Superior temporal gyrus (tissue), 1 donor: ENCODE results near the gene CLNK.

Experiments used
- DNase-seq: peaks from one replicate; pipeline ENCODE4 v3.0.0-alpha.2; 2016; ENCODE audit errors: extremely low spot score

The CLNK gene

DNA sequence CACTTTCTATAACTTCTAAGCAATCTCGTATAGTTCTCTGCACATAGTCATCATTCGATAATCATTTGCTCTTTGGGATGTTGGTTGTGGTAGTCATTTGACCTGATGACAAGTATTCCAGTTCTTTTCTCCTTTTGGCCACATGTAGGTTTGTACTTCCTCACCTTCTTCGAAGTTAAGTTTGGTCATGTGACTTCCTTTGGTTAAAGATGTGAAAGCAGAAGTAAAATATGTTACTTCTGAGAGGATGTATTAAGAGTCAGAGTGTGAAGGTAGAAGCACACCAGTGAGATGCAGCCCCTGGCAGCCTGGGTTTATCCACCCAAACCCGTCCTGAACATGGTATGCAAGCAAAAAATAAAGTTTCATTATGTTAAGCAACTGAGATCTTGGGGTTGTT, 178.5 kb downstream of the CLNK start:
- DNase-seq, result no peak

DNA sequence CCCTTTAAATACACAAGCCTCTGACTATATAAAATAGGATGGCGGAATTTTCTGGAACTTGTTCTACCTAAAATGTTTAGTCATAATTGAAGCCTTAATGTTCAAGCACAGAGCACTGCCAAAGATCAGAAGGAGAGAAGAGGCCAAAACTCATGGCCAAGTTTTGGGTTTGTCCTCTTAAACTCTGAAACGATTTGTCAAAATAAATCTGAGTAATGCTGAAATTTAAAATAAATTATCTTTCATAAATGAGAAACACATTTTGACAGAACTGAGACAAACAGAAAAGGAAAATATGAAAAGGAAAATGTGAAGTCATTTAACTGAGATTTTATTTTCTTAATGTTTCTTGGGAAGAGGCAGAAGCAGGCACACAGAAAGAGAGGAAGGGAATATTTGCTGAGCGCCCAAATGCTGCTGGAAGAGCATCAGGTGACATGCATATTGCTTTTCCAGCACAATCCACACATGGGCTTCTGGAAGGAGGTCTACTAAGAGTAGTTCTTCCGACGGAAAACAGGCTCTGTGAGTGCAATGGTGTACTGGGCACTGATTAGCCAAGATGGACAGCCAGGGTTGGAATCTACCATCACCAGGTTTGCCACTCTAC, 179.9 kb downstream of the CLNK start:
- DNase-seq, result no peak

DNA sequence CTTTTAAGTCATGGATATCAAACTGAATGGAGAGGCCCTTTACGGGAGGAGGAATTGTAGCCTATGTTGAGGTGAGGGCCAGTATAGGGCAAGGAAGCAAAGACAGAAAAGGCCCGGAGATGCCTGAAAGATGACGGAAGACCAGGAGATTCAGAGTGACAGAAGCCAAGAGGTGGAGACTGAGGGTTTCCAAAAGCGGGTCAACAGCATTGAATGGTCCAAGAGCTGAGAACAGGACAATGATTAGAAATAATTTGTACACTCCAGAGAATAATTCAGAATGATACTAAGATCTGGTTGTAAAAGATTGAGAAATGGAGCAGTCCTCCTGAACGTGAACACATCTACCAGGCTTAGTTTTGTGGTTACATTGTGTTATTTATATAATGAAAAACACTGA, 181.9 kb downstream of the CLNK start:
- DNase-seq, result no peak

DNA sequence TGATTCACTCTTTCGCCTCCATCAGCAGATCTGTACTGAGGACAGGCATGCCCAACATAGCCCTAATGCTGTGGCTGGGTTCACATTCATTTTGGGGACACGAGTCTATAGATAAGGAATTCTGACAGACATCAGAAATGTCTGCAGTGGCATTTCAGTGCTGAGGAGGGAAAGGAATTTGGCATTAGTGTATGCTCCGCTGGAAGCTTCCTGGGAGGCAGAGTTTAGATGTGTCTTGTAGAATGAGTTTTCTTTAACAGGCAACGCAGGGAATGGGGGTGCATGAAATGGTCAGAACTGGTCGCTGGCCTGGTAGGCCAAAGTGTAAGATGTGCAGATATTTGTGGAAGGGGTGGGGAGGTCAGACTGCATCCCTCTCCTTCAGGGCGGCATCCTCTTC, 183.8 kb downstream of the CLNK start:
- no peak for DNase-seq

DNA sequence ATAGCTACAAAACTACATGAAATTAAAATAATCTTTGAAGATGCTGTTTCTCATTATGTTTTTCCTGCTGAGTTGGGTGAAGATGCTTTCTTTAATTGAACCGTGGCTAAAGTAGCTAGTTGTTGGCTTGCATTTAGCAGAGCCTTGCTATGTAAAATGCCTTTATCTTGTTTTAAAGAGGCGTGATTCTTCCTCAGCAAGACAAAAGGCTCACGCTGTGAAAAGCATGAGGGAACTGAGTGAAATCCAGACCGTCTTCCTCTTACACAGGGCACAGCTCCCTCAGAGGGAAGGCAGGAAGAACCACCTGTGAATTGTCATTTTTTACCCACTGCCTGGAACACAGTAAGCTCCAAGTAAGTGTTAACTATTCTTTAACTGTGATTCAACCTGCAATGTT, 188.4 kb downstream of the CLNK start:
- no peak for DNase-seq

DNA sequence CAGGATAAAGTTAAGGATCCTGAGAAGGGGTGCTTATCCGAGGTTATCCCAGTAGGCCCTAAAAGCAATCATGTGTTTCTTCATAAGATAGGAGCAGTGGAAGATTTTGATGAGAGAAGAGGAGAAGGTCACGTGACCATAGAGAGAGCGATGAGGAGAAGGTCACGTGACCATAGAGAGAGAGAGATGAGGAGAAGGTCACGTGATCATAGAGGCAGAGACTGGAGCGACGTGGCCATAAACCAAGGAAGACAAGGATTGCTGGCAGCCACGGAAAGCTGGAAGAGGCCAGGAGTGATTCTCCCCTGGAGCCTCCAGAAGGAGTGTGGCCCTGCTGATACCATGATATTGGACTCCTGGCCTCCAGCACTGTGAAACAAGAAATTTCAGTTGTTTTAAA, 188.9 kb downstream of the CLNK start:
- DNase-seq, result no peak

DNA sequence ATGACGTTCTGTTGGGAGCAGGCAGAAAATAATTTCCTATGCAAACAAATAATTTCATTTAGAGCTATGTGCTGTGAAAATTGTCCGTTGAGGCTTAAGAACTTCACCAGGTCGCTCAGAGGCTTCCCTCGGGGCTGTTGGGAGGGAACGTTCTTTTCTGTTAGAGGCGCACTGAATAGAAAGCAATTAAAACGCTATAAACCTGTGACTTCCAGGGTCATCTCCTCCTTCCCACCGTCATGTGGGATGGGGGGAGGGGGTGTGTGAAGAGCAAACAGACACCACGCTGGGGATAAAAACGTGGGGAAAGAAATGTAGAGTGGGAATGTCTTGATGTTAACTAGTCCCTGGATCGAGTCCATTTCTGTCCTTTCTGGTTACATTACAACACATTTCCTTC, 192.1 kb downstream of the CLNK start:
- no peak for DNase-seq

DNA sequence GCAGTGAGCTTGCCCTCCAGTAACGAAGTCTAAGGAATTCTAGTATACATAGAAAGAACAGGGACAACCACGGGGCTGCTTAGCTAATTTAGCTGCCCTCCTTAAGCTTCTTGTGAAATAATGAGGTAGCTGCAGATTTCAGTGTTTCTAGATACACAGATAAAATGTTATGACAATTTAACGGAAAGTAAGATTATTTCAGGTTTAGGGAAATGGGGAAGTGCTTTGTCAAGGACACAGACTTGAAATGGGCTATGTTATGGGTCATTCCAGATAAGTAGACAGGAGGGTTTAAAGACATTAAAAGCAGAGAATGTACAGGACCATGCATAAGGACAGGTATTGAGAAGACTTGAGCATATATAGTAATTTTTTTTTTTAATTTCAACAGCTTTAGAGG, 193.2 kb downstream of the CLNK start:
- no peak for DNase-seq

DNA sequence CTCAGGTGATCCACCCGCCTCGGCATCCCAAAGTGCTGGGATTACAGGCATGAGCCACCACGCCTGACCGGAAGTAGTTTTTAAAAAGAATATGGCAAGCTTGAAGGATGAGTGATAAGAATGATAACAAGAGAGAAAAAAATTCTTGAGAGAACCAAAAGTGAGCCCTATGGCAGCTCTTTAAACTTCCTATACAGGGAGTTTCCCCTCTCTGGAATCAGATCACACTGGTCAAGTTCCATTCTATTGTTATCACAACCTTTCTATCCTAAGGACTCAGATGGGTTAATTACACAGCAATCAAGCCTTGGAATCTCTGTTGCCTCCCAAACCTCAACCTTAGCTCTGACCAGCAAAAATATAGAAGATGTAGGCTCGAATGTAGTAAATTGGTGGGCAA, 193.6 kb downstream of the CLNK start:
- DNase-seq, result no peak

DNA sequence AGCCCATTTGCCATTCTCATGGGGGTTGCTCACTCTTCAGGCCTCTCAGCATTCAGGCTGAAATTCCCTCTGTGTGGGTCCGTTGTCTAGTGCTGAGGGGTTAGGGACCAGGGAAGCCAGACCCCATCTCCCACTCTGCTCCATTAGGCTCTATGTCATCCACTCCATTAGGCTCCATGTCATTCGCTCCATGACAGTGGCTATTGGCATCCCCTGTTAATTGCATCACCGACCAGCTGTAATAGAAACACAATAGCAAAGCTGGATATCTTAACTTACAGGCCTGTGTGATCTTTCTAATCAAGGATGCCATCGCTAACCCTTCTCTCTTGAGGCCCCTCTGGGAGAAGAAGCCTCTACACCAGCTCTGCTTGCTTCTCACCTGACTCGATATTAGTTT, 201.7 kb downstream of the CLNK start:
- no peak for DNase-seq

DNA sequence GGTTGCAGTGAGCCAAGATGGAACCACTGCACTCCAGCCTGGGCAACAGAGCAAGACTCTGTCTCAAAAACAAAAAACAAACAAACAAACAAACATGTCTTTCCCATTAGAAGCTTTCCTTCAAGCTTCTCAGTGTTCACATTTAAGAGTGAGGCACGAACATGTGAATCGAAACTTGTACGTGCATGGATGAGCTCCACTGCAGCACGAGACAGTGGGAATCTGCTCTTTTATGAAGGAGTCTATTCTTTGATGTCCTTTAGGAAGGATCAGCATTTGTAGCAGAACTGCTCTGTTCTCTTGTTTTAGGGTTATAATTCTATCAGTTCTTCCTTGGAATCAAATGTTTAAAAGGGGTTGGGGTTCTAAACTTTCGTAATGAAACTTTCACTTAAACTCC, 204.0 kb downstream of the CLNK start:
- no peak for DNase-seq

DNA sequence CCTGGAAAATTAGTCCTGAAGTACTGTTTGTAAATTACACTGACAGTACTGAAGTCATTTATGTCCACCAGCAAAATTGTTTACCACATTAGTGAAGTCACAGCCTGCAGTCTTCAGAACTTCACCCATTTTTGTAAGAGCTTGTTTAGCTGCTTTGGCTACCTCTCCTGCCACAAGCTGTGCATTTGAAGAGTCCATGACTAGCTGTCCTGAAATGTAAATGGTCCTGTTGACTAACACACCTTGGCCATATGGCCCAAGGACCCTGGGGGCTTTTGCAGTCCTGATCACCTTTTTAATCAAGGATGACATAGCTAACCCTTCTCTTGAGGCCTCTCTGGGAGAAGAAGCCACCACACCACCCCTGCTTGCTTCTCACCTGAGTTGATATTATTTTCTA, 205.9 kb downstream of the CLNK start:
- no peak for DNase-seq

DNA sequence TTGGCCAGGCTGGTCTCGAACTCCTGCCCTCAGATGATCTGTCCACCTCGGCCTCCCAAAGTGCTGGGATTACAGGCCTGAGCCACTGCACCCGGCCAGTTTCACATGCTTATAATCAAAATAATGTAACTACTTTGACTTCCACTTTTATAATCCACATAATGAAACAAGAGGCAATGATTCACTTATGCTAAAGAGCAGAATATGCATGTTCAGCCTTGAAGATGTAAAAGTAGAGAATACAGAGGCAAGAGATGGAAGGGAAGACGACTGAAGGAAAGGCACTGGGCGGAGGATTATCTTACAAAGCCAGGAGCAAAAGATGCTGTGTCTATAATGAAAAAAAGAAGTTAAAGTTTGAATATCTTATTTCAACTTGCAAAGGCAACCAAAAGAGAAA, 214.1 kb downstream of the CLNK start:
- DNase-seq, result no peak

DNA sequence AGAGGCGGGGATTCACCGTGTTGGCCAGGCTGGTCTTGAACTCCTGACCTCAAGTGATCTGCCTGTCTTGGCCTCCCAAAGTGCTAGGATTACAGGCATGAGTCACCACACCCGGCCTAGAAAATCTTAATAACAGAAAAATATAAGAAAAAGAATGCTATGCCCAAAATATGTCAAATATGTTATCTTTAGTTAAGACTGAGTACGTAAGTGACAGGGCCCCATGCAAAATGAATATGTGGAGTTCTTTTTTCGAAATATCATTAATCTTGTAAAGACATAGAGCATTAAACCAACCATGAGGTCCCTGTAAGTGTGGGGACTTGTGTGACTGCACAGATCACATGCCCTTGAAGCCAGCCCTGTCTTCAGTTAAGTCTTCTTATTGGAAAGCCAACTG, 218.4 kb downstream of the CLNK start:
- DNase-seq, result no peak

DNA sequence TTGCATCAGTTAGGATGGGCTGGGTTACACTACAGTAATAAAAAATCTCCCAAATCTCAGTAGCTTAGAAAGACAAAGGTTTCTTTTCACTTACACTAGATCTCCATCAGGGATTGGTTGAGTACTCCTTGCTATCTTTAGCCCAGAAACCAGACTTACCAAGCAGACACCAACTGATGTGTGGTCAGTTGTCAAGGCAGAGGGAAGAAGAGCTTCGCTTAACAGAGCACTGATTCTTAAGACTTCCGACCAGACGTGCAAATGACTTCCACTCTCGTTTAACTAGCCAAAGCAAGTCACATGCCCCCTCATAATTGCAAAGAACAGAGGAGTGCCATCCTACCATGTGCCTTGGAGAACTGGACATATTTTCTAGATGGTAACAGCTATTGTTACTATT, 221.7 kb downstream of the CLNK start:
- DNase-seq, result no peak

DNA sequence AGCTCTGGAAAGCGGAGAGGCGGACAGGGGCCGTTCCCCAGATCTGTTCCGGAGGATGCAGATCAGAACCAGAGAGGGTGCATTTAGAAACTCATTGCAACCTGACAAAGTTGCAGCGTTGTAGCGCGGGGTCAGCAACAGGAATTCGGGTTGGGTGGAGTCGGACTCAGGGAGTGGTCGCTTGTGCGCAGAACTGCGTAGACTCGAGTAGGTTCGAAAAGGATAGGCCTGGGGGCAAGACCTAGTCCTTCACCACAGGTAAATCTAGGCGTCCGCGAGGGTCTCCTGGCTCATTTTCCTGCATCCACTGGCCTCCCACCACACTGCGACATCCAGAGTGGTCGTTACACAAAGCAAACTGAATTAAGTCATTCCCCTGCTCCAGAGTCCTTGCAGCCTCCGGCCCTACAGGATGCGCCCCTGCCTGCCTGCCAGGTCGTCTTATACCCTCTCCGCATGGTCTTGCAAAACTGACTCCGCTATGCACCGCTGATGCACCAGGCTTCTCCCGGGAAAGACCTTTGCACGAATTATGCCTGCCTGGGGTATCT, 222.6 kb downstream of the CLNK start:
- DNase-seq, result no peak

DNA sequence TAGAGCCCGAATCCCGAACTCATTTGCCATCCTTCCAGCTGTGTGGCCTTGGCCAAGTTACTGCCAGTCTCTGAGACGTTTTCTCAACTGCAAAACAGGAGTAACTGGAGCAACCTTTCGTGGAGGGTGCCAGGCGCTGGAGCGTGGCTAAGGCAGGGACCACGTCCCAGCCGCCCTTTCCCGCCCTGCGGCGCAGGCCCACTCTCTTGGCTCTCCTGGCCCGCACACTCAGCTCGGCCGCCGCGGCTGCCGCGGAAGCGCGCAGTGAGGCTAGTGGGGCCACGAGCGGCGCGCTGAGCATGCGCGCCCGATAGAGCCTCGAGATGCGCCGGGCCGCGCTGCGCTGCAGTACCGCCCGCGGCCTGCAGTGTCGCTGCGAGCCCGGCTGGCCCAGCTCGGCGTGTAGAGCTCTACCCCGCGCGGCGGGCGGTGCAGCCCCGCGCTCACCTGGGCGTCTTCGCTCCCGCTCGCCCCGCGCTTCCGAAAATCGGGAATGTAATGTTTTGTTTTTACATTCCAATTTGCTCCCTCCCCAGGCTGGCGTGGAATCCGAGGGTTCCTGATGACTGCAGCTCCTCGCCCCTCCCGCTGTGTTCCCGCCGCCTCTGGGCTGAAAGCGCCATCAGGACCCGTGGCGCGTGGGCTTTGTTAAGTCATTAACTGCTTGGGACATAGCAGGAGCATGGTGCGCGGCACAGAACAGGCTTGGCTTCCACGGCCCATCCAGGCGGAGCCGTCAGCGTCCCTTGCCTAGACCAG, 223.3 kb downstream of the CLNK start:
- no peak for DNase-seq

DNA sequence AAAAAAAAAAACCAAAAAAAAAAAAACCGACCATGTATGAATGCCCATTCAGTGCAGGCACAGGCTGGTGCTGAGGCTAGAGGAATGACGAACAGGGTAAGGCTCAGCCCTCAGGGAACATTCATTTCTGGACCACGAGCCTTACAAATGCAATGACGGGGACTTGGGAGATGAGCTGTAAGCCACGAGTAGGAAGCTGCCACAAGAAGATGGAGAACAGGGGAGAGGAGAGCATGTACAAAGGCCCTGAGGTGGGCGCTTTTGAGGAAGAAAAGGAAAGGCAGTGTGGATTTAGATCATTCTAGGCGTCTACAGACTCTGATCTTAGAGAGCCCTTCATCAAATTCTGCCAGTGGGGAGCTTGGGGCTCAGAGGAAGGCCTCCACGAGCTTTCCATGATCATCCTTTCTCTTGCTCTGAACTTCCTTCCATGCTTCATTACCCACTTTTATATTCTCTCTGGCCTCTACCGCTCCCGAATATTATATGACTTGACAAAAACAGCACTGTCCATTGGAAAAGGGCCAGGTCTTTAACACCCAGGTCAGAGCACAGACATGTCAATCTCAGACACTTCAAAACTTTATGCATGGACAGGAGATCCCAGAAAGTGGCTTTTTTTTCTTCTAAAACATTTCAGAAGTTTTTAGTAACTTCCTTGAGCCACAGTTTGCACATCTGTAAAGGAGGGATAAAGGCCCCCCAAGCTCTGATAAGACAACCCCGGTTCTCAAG, 224.1 kb downstream of the CLNK start:
- DNase-seq, result no peak

DNA sequence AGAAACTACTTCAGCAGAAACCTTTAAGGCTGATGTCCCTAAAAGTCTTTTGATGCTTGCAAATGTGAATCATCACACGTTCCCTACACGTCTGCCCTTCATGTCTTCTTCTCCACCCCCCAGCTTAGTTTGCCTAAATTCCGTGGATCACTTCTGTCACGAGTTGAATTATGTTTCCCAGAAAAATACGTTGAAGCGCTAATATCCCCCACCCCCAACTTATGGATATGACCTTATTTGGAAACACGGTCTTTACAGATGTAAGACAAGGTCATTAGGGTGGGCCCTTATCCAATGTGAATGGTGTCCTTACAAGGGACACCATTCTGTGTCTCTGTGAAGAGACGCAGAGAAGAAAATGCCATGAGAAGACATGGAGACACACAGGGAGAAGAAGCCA, 225.3 kb downstream of the CLNK start:
- DNase-seq, result no peak

DNA sequence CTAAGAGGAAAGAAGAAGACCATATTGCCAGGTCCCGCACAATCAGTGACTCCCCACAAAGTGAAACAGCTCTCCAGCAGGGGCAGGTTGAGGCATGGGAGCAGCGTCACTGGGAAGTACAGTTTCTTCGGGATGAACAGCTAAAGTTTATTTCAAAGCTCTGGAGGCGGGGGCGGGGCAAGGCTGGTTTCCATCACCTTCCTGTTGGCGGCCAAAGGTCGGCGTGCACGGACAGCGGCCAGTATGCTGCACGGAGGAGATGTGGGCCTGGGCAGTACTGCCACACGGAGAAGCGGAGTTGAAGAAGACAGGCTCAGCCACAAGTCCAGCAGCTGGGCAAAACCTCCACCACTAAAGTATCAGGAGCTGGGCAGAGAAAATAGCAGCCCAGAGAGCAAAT, 226.4 kb downstream of the CLNK start:
- no peak for DNase-seq

DNA sequence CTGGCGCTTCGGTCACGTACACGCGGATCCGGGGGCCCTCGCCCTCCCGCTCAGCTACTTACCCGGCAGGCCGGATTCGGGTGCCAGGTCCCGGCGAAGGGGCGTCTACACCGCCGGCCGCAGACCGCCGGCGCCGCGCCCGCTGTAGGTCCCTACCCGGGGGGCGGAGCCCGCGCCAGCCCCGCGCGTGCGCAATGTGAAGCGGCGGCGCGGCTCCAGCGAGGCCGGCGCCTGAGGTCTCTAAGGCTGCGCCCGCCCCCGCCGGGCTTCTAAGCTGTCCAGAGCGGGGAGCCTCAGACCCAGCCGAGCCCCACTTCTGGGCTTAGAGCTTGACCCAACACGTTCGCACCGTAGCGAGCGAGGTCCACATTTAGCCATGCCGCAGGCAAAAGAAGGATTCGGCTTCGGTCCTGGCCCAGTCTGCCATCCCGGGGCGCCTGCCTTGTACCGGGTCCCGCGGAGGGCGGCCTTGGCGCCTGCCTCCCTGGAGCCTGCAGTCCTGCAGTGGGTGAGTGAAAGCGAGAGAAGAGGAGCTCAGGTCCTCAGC, 227.2 kb downstream of the CLNK start, which contains the start of gene ZNF518B:
Gene ZNF518B, minus strand, starts transcription at position 172 of the 547 bp plus-strand sequence. CDS start 11,098 bp downstream, outside the sequence.
- DNase-seq, result peak; percentile 33

DNA sequence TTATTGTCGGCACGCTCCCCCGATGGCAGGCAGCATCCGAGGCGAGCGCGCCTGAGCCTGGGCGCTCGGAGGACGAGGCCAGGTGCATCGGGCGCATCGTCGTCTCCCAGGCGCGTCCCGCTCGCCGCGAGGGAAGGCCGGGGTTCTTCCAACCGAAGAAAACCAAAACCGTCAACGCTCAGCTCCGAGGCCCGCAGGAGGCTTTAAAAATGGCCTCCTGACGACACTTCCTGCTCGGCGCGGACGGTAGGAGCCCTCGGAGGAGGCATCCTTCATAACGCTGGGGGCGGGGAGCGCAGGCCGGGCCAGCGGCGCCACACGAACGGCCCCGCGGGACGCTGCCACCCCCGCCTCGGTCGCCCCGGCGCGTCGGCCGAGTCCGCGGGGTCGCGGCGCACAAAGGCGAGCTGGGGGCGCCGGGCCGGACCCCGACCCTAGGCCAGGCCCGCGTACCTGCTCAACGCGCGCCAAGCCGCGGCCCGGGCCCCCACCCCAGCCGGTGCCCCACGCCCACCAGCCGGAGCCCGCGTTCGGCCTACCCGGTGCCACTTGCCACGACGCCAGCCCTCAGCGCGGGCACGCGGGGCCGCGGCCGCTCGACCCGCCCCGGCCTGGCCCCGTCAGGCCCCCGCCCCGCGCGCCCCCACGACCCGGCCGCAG, 227.8 kb downstream of the CLNK start:
- no peak for DNase-seq
